ENCODE measurements around the gene OR2V2.
"Not testable (repeated sequence)": the region's sequence is repeated elsewhere in the genome, so short reads cannot be mapped to it uniquely, and the experiment has no call there.

Gene OR2V2

GRCh38 chr5:181176254-181176952 lies 29.0 kb downstream of the OR2V2 start:
- peaks cover 0 to 16% (median 14%) of the 10 kb centered on the region in 4 experiments for H3K4me1 ChIP-seq (ENCODE audit: control extremely low read depth in 1 of 4, control insufficient read depth in 4 of 4, insufficient read depth in 4 of 4, low read length in 3 of 4)
- peaks cover 0 to 1% (median 0%) of the 10 kb centered on the region in 5 experiments for H3K9me3 ChIP-seq (ENCODE audit: control extremely low read depth in 1 of 5, control insufficient read depth in 4 of 5, insufficient read depth in 2 of 5, low read depth in 1 of 5, low read length in 4 of 5)
- DNase-seq = no peak
- H3K36me3 ChIP-seq (ENCODE audit: control insufficient read depth in 4 of 4, insufficient read depth in 4 of 4, low read length in 3 of 4) = no peaks in the 10 kb centered on the region
- ChIA-PET CTCF (interaction anchor here (7.2 kb wide), 1 partner anchor 8 kb away, joined by 41 read pairs; no protein-coding TSS in a partner anchor), POLR2A (interaction anchor here (0.6 kb wide), 1 partner anchor 13 kb away, joined by 3 read pairs; no protein-coding TSS in a partner anchor)
- peaks cover 2 to 40% (median 19%) of the 10 kb centered on the region in 5 experiments for H3K27me3 ChIP-seq (replicated peaks in 2 of 5; ENCODE audit: control insufficient read depth in 4 of 5, insufficient read depth in 5 of 5, low read length in 4 of 5)
- no peak overlapping the region for H3K4me3 ChIP-seq (ENCODE audit: control insufficient read depth in 1 of 7, extremely low read depth in 1 of 7, insufficient read depth in 4 of 7, low read depth in 2 of 7, low read length in 6 of 7)
- no peak overlapping the region for H3K27ac ChIP-seq (ENCODE audit: insufficient read depth in 1 of 2, low read depth in 1 of 2, low read length in 2 of 2, poor library complexity in 1 of 2, severe bottlenecking in 2 of 2)
- whole genome bisulfite sequencing (ENCODE audit: insufficient coverage) = 100% methylated on average over 1 of the region's 3 CpGs

DNA sequence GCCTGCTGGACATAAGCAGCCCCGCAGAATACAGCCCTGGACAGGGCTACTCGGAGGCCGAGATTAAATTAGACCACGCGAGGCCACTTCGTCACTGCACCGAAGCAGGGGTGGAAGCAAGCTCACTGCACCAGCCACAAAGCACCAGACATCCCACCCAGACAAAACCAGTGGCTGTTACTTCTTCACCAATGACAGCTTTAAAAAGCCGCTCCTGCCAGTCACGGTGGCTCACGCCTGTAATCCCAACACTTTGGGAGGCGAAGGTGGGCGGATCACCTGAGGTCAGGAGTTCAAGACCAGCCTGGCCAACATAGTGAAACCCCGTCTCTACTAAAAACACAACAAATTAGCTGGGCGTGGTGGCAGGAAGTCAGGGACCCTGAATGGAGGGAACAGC lies 30.2 kb downstream of the OR2V2 start:
- DNase-seq; H3K9me3 ChIP-seq (ENCODE audit: control extremely low read depth in 1 of 5, control insufficient read depth in 4 of 5, insufficient read depth in 2 of 5, low read depth in 1 of 5, low read length in 4 of 5); H3K27ac ChIP-seq (ENCODE audit: insufficient read depth in 1 of 2, low read depth in 1 of 2, low read length in 2 of 2, poor library complexity in 1 of 2, severe bottlenecking in 2 of 2); CTCF ChIA-PET; H3K36me3 ChIP-seq (ENCODE audit: control insufficient read depth in 4 of 4, insufficient read depth in 4 of 4, low read length in 3 of 4); H3K4me3 ChIP-seq (ENCODE audit: control insufficient read depth in 1 of 7, extremely low read depth in 1 of 7, insufficient read depth in 4 of 7, low read depth in 2 of 7, low read length in 6 of 7); POLR2A ChIA-PET: not testable (repeated sequence)
- H3K4me1 ChIP-seq (ENCODE audit: control extremely low read depth in 1 of 4, control insufficient read depth in 4 of 4, insufficient read depth in 4 of 4, low read length in 3 of 4) = peaks cover 0 to 17% (median 15%) of the 10 kb centered on the region in 4 experiments
- WGBS (ENCODE audit: insufficient coverage) = 88% methylated on average over 7 of the region's 14 CpGs
- peaks cover 0 to 30% (median 12%) of the 10 kb centered on the region in 5 experiments for H3K27me3 ChIP-seq (replicated peaks in 2 of 5; ENCODE audit: control insufficient read depth in 4 of 5, insufficient read depth in 5 of 5, low read length in 4 of 5)

GRCh38 chr5:181181650-181182565 lies 34.5 kb downstream of the OR2V2 start:
- no peaks in the 10 kb centered on the region for H3K9me3 ChIP-seq (ENCODE audit: control extremely low read depth in 1 of 5, control insufficient read depth in 4 of 5, insufficient read depth in 2 of 5, low read depth in 1 of 5, low read length in 4 of 5)
- H3K36me3 ChIP-seq (ENCODE audit: control insufficient read depth in 4 of 4, insufficient read depth in 4 of 4, low read length in 3 of 4) = no peaks in the 10 kb centered on the region
- peaks cover 0 to 5% (median 2%) of the 10 kb centered on the region in 5 experiments for H3K27me3 ChIP-seq (replicated peaks in 2 of 5; ENCODE audit: control insufficient read depth in 4 of 5, insufficient read depth in 5 of 5, low read length in 4 of 5)
- ChIA-PET POLR2A (no interaction called here), CTCF (interaction anchor here (0.9 to 3.9 kb wide), 7 partner anchors 8 to 321 kb away, joined by 3 to 41 read pairs (median 3); partner anchors contain the start of gene ZFP62)
- no peak overlapping the region for H3K27ac ChIP-seq (ENCODE audit: insufficient read depth in 1 of 2, low read depth in 1 of 2, low read length in 2 of 2, poor library complexity in 1 of 2, severe bottlenecking in 2 of 2)
- WGBS (ENCODE audit: insufficient coverage) = 54% methylated on average over 20 of the region's 25 CpGs
- H3K4me1 ChIP-seq (ENCODE audit: control extremely low read depth in 1 of 4, control insufficient read depth in 4 of 4, insufficient read depth in 4 of 4, low read length in 3 of 4) = peaks cover 0 to 22% (median 14%) of the 10 kb centered on the region in 4 experiments
- peak overlapping the region in 1 of 7 experiments; percentile 42 for H3K4me3 ChIP-seq (ENCODE audit: control insufficient read depth in 1 of 7, extremely low read depth in 1 of 7, insufficient read depth in 4 of 7, low read depth in 2 of 7, low read length in 6 of 7)
- peak; percentile 79 to 83 (median 80) for DNase-seq

DNA sequence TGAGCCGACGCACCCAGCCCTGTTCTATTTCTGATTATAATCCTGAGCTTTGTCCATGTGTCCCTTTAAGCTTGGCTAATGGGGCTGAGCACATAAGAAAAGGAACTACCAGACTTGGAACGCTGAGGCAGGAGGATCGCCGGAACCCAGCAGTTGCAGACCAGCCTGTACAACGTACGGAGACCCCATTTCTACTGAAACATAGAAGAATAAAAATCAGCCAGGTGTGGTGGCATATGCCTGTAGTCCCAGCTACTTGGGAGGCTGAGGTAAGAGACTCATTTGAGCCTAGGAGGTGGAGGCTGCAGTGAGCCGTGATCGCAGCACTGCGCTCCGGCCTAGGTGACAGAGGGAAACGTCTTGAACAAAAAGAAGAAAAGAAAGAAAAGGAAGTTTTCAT lies 35.3 kb downstream of the OR2V2 start:
- H3K27ac ChIP-seq (ENCODE audit: insufficient read depth in 1 of 2, low read depth in 1 of 2, low read length in 2 of 2, poor library complexity in 1 of 2, severe bottlenecking in 2 of 2) = no peak overlapping the region
- H3K36me3 ChIP-seq (ENCODE audit: control insufficient read depth in 4 of 4, insufficient read depth in 4 of 4, low read length in 3 of 4) = no peaks in the 10 kb centered on the region
- H3K27me3 ChIP-seq (replicated peaks in 2 of 5; ENCODE audit: control insufficient read depth in 4 of 5, insufficient read depth in 5 of 5, low read length in 4 of 5) = peaks cover 0 to 3% (median 2%) of the 10 kb centered on the region in 5 experiments
- H3K4me1 ChIP-seq (ENCODE audit: control extremely low read depth in 1 of 4, control insufficient read depth in 4 of 4, insufficient read depth in 4 of 4, low read length in 3 of 4) = peaks cover 0 to 24% (median 16%) of the 10 kb centered on the region in 4 experiments
- WGBS (ENCODE audit: insufficient coverage) = 60% methylated on average over 9 of the region's 12 CpGs
- CTCF ChIA-PET = interaction anchor here (0.9 to 3.9 kb wide), 4 partner anchors 9 to 321 kb away, joined by 3 to 41 read pairs (median 4); partner anchors contain the start of gene ZFP62
- DNase-seq = no peak
- H3K9me3 ChIP-seq (ENCODE audit: control extremely low read depth in 1 of 5, control insufficient read depth in 4 of 5, insufficient read depth in 2 of 5, low read depth in 1 of 5, low read length in 4 of 5) = no peaks in the 10 kb centered on the region
- POLR2A ChIA-PET = no interaction called here
- peak overlapping the region in 3 of 7 experiments; percentile 28 to 46 (median 42) for H3K4me3 ChIP-seq (ENCODE audit: control insufficient read depth in 1 of 7, extremely low read depth in 1 of 7, insufficient read depth in 4 of 7, low read depth in 2 of 7, low read length in 6 of 7)

GRCh38 chr5:181184845-181185216 lies 37.4 kb downstream of the OR2V2 start:
- Histone ChIP-seq H3K9me3 (ENCODE audit: control extremely low read depth in 1 of 5, control insufficient read depth in 4 of 5, insufficient read depth in 2 of 5, low read depth in 1 of 5, low read length in 4 of 5) (no peaks in the 10 kb centered on the region), H3K4me1 (ENCODE audit: control extremely low read depth in 1 of 4, control insufficient read depth in 4 of 4, insufficient read depth in 4 of 4, low read length in 3 of 4) (peaks cover 0 to 34% (median 25%) of the 10 kb centered on the region in 4 experiments), H3K27ac (ENCODE audit: insufficient read depth in 1 of 2, low read depth in 1 of 2, low read length in 2 of 2, poor library complexity in 1 of 2, severe bottlenecking in 2 of 2) (no peak overlapping the region), H3K27me3 (replicated peaks in 2 of 5; ENCODE audit: control insufficient read depth in 4 of 5, insufficient read depth in 5 of 5, low read length in 4 of 5) (peaks cover 0 to 3% (median 0%) of the 10 kb centered on the region in 5 experiments), H3K4me3 (ENCODE audit: control insufficient read depth in 1 of 7, extremely low read depth in 1 of 7, insufficient read depth in 4 of 7, low read depth in 2 of 7, low read length in 6 of 7) (peak overlapping the region in 4 of 7 experiments; percentile 19 to 75 (median 50)), H3K36me3 (ENCODE audit: control insufficient read depth in 4 of 4, insufficient read depth in 4 of 4, low read length in 3 of 4) (no peaks in the 10 kb centered on the region)
- 93% methylated on average over 10 of the region's 16 CpGs for WGBS (ENCODE audit: insufficient coverage)
- CTCF ChIA-PET = interaction anchor here (0.7 to 3.9 kb wide), 24 partner anchors 9 to 399 kb away, joined by 3 to 41 read pairs (median 4); partner anchors contain the start of genes TRIM41, TRIM52 and TRIM7
- DNase-seq = no peak
- POLR2A ChIA-PET = interaction anchor here (0.8 to 1.7 kb wide), 3 partner anchors 10 to 39 kb away, joined by 3 to 5 read pairs (median 4); partner anchors contain the start of gene TRIM41

GRCh38 chr5:181185560-181185959 lies 38.2 kb downstream of the OR2V2 start:
- WGBS (ENCODE audit: insufficient coverage) = 86% methylated on average over 7 of the region's 13 CpGs
- POLR2A ChIA-PET = no interaction called here

More at GRCh38 chr5:181185560-181185959, 38.2 kb downstream of the OR2V2 start:
- CTCF ChIA-PET = interaction anchor here (1.0 to 3.9 kb wide), 15 partner anchors 8 to 399 kb away, joined by 3 to 41 read pairs (median 4); partner anchors contain the start of genes TRIM41, TRIM52 and TRIM7
- Histone ChIP-seq H3K9me3 (ENCODE audit: control extremely low read depth in 1 of 5, control insufficient read depth in 4 of 5, insufficient read depth in 2 of 5, low read depth in 1 of 5, low read length in 4 of 5) (no peaks in the 10 kb centered on the region), H3K4me1 (ENCODE audit: control extremely low read depth in 1 of 4, control insufficient read depth in 4 of 4, insufficient read depth in 4 of 4, low read length in 3 of 4) (peaks cover 0 to 41% (median 32%) of the 10 kb centered on the region in 4 experiments), H3K4me3 (ENCODE audit: control insufficient read depth in 1 of 7, extremely low read depth in 1 of 7, insufficient read depth in 4 of 7, low read depth in 2 of 7, low read length in 6 of 7) (no peak overlapping the region), H3K27ac (ENCODE audit: insufficient read depth in 1 of 2, low read depth in 1 of 2, low read length in 2 of 2, poor library complexity in 1 of 2, severe bottlenecking in 2 of 2) (no peak overlapping the region), H3K27me3 (replicated peaks in 2 of 5; ENCODE audit: control insufficient read depth in 4 of 5, insufficient read depth in 5 of 5, low read length in 4 of 5) (peaks cover 0 to 2% (median 0%) of the 10 kb centered on the region in 5 experiments), H3K36me3 (ENCODE audit: control insufficient read depth in 4 of 4, insufficient read depth in 4 of 4, low read length in 3 of 4) (no peaks in the 10 kb centered on the region)
- no peak for DNase-seq
